ENCODE data around the gene ARID1B. TPM values are rescaled to one million over a fixed set of nuclear protein-coding genes. Genes with fewer than 3 reads are reported as not detected.

Gene ARID1B
- total RNA-seq, 1 experiment from 2014 or later: 24.2 TPM

- Histone ChIP-seq H3K4me1 (ENCODE audit: insufficient read depth, low read length) (no peaks in the 10 kb centered on the region), H3K36me3 (ENCODE audit: low read depth, low read length) (no peaks in the 10 kb centered on the region), H3K27me3 (ENCODE audit: low read length) (no peaks in the 10 kb centered on the region), H3K9me3 (ENCODE audit: low read length) (no peaks in the 10 kb centered on the region), H3K9me2 (replicated peaks; ENCODE audit: low read length) (no peaks in the 10 kb centered on the region), H2AFZ (ENCODE audit: low read length) (no peak overlapping the region), H3F3A (ENCODE audit: low read length, unreplicated experiment) (no peaks in the 10 kb centered on the region), H3K79me2 (ENCODE audit: low read length) (0 out of 2 replicates have a peak, but pooled peaks cover 4% of the 10 kb centered on the region), H3K9ac (ENCODE audit: low read length) (no peak overlapping the region), H4K20me1 (ENCODE audit: low read length) (no peaks in the 10 kb centered on the region), H3K27ac (ENCODE audit: low read length) (no peak overlapping the region), H3K4me2 (ENCODE audit: low read length) (no peak overlapping the region), H3K4me3 (ENCODE audit: low read length) (no peak overlapping the region)
- ChIA-PET POLR2A (ENCODE audit: unreplicated experiment) (no interaction called here), CTCF (no interaction called here)
- ATAC-seq (no peak), DNase-seq (no peak)
- TF ChIP-seq EZH2 (IDR thresholded peaks at IDR 0.05; ENCODE audit: low read length, unreplicated experiment): no peak
- TF ChIP-seq CTCF (conservative IDR thresholded peaks at IDR 0.05; ENCODE audit: low read depth, low read length): no peak
- no peak for TF ChIP-seq EZH2phosphoT487 (IDR thresholded peaks at IDR 0.05; ENCODE audit: borderline replicate concordance, low read length)
- intact Hi-C loops (cut with micrococcal nuclease): no loop called here
- BruUV-seq (replicated peaks): no TSS peak
Observed at GRCh38 chr6:156916130-156916801, 139.1 kb downstream of the ARID1B start.

- no peaks in the 10 kb centered on the region for H3K36me3 ChIP-seq (ENCODE audit: low read depth, low read length)
- no peaks in the 10 kb centered on the region for H3K9me3 ChIP-seq (ENCODE audit: low read length)
- no peaks in the 10 kb centered on the region for H3K27me3 ChIP-seq (ENCODE audit: low read length)
- no peaks in the 10 kb centered on the region for H3K4me1 ChIP-seq (ENCODE audit: insufficient read depth, low read length)
- no peak overlapping the region for H3K4me2 ChIP-seq (ENCODE audit: low read length)
- no peaks in the 10 kb centered on the region for H3K9me2 ChIP-seq (replicated peaks; ENCODE audit: low read length)
- ChIA-PET POLR2A (ENCODE audit: unreplicated experiment) (no interaction called here), CTCF (no interaction called here)
- DNase-seq (no peak), ATAC-seq (no peak)
- no peak overlapping the region for H3K9ac ChIP-seq (ENCODE audit: low read length)
- intact Hi-C loops (cut with micrococcal nuclease): no loop called here
- H3K79me2 ChIP-seq (ENCODE audit: low read length): 0 out of 2 replicates have a peak, but pooled peaks cover 4% of the 10 kb centered on the region
- no peak overlapping the region for H2AFZ ChIP-seq (ENCODE audit: low read length)
- no peak overlapping the region for H3K4me3 ChIP-seq (ENCODE audit: low read length)
- TF ChIP-seq EZH2 (IDR thresholded peaks at IDR 0.05; ENCODE audit: low read length, unreplicated experiment) (no peak), CTCF (conservative IDR thresholded peaks at IDR 0.05; ENCODE audit: low read depth, low read length) (no peak), EZH2phosphoT487 (IDR thresholded peaks at IDR 0.05; ENCODE audit: borderline replicate concordance, low read length) (no peak)
- H3F3A ChIP-seq (ENCODE audit: low read length, unreplicated experiment): no peaks in the 10 kb centered on the region
- H4K20me1 ChIP-seq (ENCODE audit: low read length): no peaks in the 10 kb centered on the region
- H3K27ac ChIP-seq (ENCODE audit: low read length): no peak overlapping the region
- no TSS peak for BruUV-seq (replicated peaks)
Observed at GRCh38 chr6:156917213-156917612, 140.0 kb downstream of the ARID1B start.

- TF ChIP-seq CTCF (conservative IDR thresholded peaks at IDR 0.05; ENCODE audit: low read depth, low read length): no peak
- no peak for TF ChIP-seq EZH2 (IDR thresholded peaks at IDR 0.05; ENCODE audit: low read length, unreplicated experiment)
- no peak for TF ChIP-seq EZH2phosphoT487 (IDR thresholded peaks at IDR 0.05; ENCODE audit: borderline replicate concordance, low read length)
- no TSS peak for BruUV-seq (replicated peaks)
- DNase-seq: no peak
Observed at GRCh38 chr6:156918647-156919046, 141.5 kb downstream of the ARID1B start.

More at GRCh38 chr6:156918647-156919046, 141.5 kb downstream of the ARID1B start:
- POLR2A ChIA-PET (ENCODE audit: unreplicated experiment): no interaction called here
- Histone ChIP-seq H4K20me1 (ENCODE audit: low read length) (no peaks in the 10 kb centered on the region), H3K9me2 (replicated peaks; ENCODE audit: low read length) (no peaks in the 10 kb centered on the region), H3F3A (ENCODE audit: low read length, unreplicated experiment) (no peaks in the 10 kb centered on the region), H2AFZ (ENCODE audit: low read length) (no peak overlapping the region), H3K27ac (ENCODE audit: low read length) (no peak overlapping the region), H3K9me3 (ENCODE audit: low read length) (no peaks in the 10 kb centered on the region), H3K27me3 (ENCODE audit: low read length) (no peaks in the 10 kb centered on the region), H3K9ac (ENCODE audit: low read length) (no peak overlapping the region), H3K79me2 (ENCODE audit: low read length) (0 out of 2 replicates have a peak, but pooled peaks cover 7% of the 10 kb centered on the region), H3K4me2 (ENCODE audit: low read length) (no peak overlapping the region), H3K36me3 (ENCODE audit: low read depth, low read length) (no peaks in the 10 kb centered on the region), H3K4me1 (ENCODE audit: insufficient read depth, low read length) (no peaks in the 10 kb centered on the region), H3K4me3 (ENCODE audit: low read length) (no peak overlapping the region)
- intact Hi-C loops (cut with micrococcal nuclease): no loop called here
- ATAC-seq: no peak
- CTCF ChIA-PET: no interaction called here
